SH-SY5Y (cell line): ENCODE measurements around the gene ACBD3.

ENCODE experiments used
- GATA2 ChIP-seq: IDR thresholded peaks from 2 replicates; pipeline ENCODE4 v1.6.1; 2011; ENCODE audit warnings: mild to moderate bottlenecking, low read depth, low read length
- GATA3 ChIP-seq: IDR thresholded peaks from 2 replicates; pipeline ENCODE4 v1.6.1; 2011; ENCODE audit warnings: low read depth, mild to moderate bottlenecking, low read length, moderate library complexity

- TF ChIP-seq GATA2 (no peak), GATA3 (no peak)
These were observed 62.7 kb downstream of the ACBD3 start for GRCh38 chr1:226123591-226124471.
